ENCODE measurements around the gene CALN1.

CALN1 gene

GRCh38 chr7:72336382-72336631 is 75.8 kb downstream of the CALN1 start:
- H3K27me3 ChIP-seq (replicated peaks; ENCODE audit: control insufficient read depth, insufficient read depth, low read length), result no peaks in the 10 kb centered on the region
- no peak overlapping the region for H3K4me3 ChIP-seq (replicated peaks; ENCODE audit: low read depth, low read length)

GRCh38 chr7:72335561-72336381 is 76.4 kb downstream of the CALN1 start:
- Histone ChIP-seq H3K36me3 (ENCODE audit: control insufficient read depth, insufficient read depth, low read length) (no peaks in the 10 kb centered on the region), H3K27me3 (replicated peaks; ENCODE audit: control insufficient read depth, insufficient read depth, low read length) (no peaks in the 10 kb centered on the region), H3K4me3 (replicated peaks; ENCODE audit: low read depth, low read length) (no peak overlapping the region)
- no peak for TF ChIP-seq CTCF (IDR thresholded peaks at IDR 0.05; ENCODE audit: insufficient read depth, low read length, poor library complexity, severe bottlenecking)
- DNase-seq (ENCODE audit: extremely low read depth, insufficient read length), result peak; percentile 28

More at GRCh38 chr7:72336382-72336631, 75.8 kb downstream of the CALN1 start:
- TF ChIP-seq CTCF (IDR thresholded peaks at IDR 0.05; ENCODE audit: insufficient read depth, low read length, poor library complexity, severe bottlenecking), result no peak
- H3K36me3 ChIP-seq (ENCODE audit: control insufficient read depth, insufficient read depth, low read length), result no peaks in the 10 kb centered on the region
- DNase-seq (ENCODE audit: extremely low read depth, insufficient read length), result peak; percentile 32

GRCh38 chr7:72334698-72335097 is 77.4 kb downstream of the CALN1 start:
- no peak overlapping the region for H3K4me3 ChIP-seq (replicated peaks; ENCODE audit: low read depth, low read length)
- no peak for DNase-seq (ENCODE audit: extremely low read depth, insufficient read length)
- no peaks in the 10 kb centered on the region for H3K27me3 ChIP-seq (replicated peaks; ENCODE audit: control insufficient read depth, insufficient read depth, low read length)
- H3K36me3 ChIP-seq (ENCODE audit: control insufficient read depth, insufficient read depth, low read length), result no peaks in the 10 kb centered on the region
- no peak for TF ChIP-seq CTCF (IDR thresholded peaks at IDR 0.05; ENCODE audit: insufficient read depth, low read length, poor library complexity, severe bottlenecking)

GRCh38 chr7:72334066-72334465 is 78.1 kb downstream of the CALN1 start:
- H3K36me3 ChIP-seq (ENCODE audit: control insufficient read depth, insufficient read depth, low read length), result no peaks in the 10 kb centered on the region
- H3K4me3 ChIP-seq (replicated peaks; ENCODE audit: low read depth, low read length), result no peak overlapping the region
- DNase-seq (ENCODE audit: extremely low read depth, insufficient read length), result no peak
- peak; percentile 28 for TF ChIP-seq CTCF (IDR thresholded peaks at IDR 0.05; ENCODE audit: insufficient read depth, low read length, poor library complexity, severe bottlenecking)
- no peaks in the 10 kb centered on the region for H3K27me3 ChIP-seq (replicated peaks; ENCODE audit: control insufficient read depth, insufficient read depth, low read length)

- no peaks in the 10 kb centered on the region for H3K27me3 ChIP-seq (replicated peaks; ENCODE audit: control insufficient read depth, insufficient read depth, low read length)
- DNase-seq (ENCODE audit: extremely low read depth, insufficient read length), result no peak
- no peak overlapping the region for H3K4me3 ChIP-seq (replicated peaks; ENCODE audit: low read depth, low read length)
- TF ChIP-seq CTCF (IDR thresholded peaks at IDR 0.05; ENCODE audit: insufficient read depth, low read length, poor library complexity, severe bottlenecking), result no peak
- H3K36me3 ChIP-seq (ENCODE audit: control insufficient read depth, insufficient read depth, low read length), result no peaks in the 10 kb centered on the region
Observed at GRCh38 chr7:72326811-72327210, 85.3 kb downstream of the CALN1 start.

GRCh38 chr7:72326365-72326764 is 85.8 kb downstream of the CALN1 start:
- H3K4me3 ChIP-seq (replicated peaks; ENCODE audit: low read depth, low read length), result no peak overlapping the region
- TF ChIP-seq CTCF (IDR thresholded peaks at IDR 0.05; ENCODE audit: insufficient read depth, low read length, poor library complexity, severe bottlenecking), result no peak
- no peaks in the 10 kb centered on the region for H3K36me3 ChIP-seq (ENCODE audit: control insufficient read depth, insufficient read depth, low read length)
- no peaks in the 10 kb centered on the region for H3K27me3 ChIP-seq (replicated peaks; ENCODE audit: control insufficient read depth, insufficient read depth, low read length)
- no peak for DNase-seq (ENCODE audit: extremely low read depth, insufficient read length)

Measured in GM06990 (cell line).